Endodermal cell (in vitro differentiated cells): ENCODE measurements around the gene WWC1. TPM values are rescaled to one million over a fixed set of nuclear protein-coding genes. Genes with fewer than 3 reads are reported as not detected.

Experiments used
- DNase-seq: peaks from one replicate; pipeline ENCODE4 v3.0.0-alpha.2; 2017
- H3K27ac ChIP-seq: 2 replicates; pipeline ENCODE4 v1.5.1; 2013; ENCODE audit warnings: mild to moderate bottlenecking, low read depth, low read length, moderate library complexity
- H3K27me3 ChIP-seq: 2 replicates; pipeline ENCODE4 v1.6.1; 2013; ENCODE audit warnings: mild to moderate bottlenecking, low read length, moderate library complexity; ENCODE audit not compliant: insufficient read depth, control insufficient read depth, poor library complexity, severe bottlenecking
- H3K36me3 ChIP-seq: 2 replicates; pipeline ENCODE4 v1.7.0; 2013; ENCODE audit warnings: mild to moderate bottlenecking, low read length, moderate library complexity; ENCODE audit not compliant: control insufficient read depth, insufficient read depth
- H3K4me1 ChIP-seq: one replicate; pipeline ENCODE4 v1.7.0; 2013; ENCODE audit warnings: low read length; ENCODE audit not compliant: control insufficient read depth, insufficient read depth
- H3K4me3 ChIP-seq: 2 replicates; pipeline ENCODE4 v1.5.1; 2013; ENCODE audit warnings: mild to moderate bottlenecking, low read length, moderate library complexity
- H3K9ac ChIP-seq: 2 replicates; pipeline ENCODE4 v1.6.1; 2013; ENCODE audit warnings: mild to moderate bottlenecking, low read length, moderate library complexity; ENCODE audit not compliant: poor library complexity, severe bottlenecking; ENCODE audit errors: extremely low read depth
- H3K9me3 ChIP-seq: 2 replicates; pipeline ENCODE4 v1.6.1; 2013; ENCODE audit warnings: mild to moderate bottlenecking, low read length, moderate library complexity; ENCODE audit not compliant: control insufficient read depth
- H3K27ac Mint-ChIP-seq: 2 replicates; pipeline ENCODE4 v1.8.0; 2020; ENCODE audit warnings: mixed read lengths
- H3K27me3 Mint-ChIP-seq: 2 replicates; pipeline ENCODE4 v1.8.0; 2021; ENCODE audit warnings: mild to moderate bottlenecking, mixed read lengths; ENCODE audit not compliant: insufficient read depth
- H3K36me3 Mint-ChIP-seq: 2 replicates; pipeline ENCODE4 v1.8.0; 2020; ENCODE audit warnings: low read depth, mixed read lengths
- H3K4me1 Mint-ChIP-seq: 2 replicates; pipeline ENCODE4 v1.8.0; 2020; ENCODE audit warnings: mixed read lengths
- H3K4me3 Mint-ChIP-seq: 2 replicates; pipeline ENCODE4 v1.8.0; 2020; ENCODE audit warnings: mild to moderate bottlenecking, moderate library complexity, mixed read lengths
- H3K9me3 Mint-ChIP-seq: 2 replicates; pipeline ENCODE4 v1.8.0; 2020; ENCODE audit warnings: mild to moderate bottlenecking, mixed read lengths
- CTCF ChIP-seq: fragments of 200-600 bp; sonication (generic); conservative IDR thresholded peaks from 2 replicates; pipeline ENCODE4 v1.5.0; 2021; ENCODE audit warnings: antibody characterized with exemption, mild to moderate bottlenecking
- WGBS, 2 experiments: methylation state at CpG; one replicate each; pipeline versions ENCODE4 v1.1.5 to v1.1.7; 2013; ENCODE audit warnings: missing lambda C conversion rate in 2 of 2, mixed read lengths in 1 of 2; ENCODE audit not compliant: insufficient coverage in 1 of 2, insufficient read length in 1 of 2; 5-methylcytosine and 5-hydroxymethylcytosine counted together
- total RNA-seq, 2 donors: library from RNA; stranded (reverse); fragmentation: NEBNext Ultra II Directional in 1 of 2; extraction: Animal tissue kit (Norgen Biotek cat#: 25700) in 1 of 2; gene quantifications; 2 replicates in 1 of 2; 3 replicates in 1 of 2; pipeline ENCODE4 v1.2.1, GENCODE V29; 2021

Gene WWC1
- total RNA-seq, 2 donors from 2014 or later = 18.4 to 20.3 TPM

DNA sequence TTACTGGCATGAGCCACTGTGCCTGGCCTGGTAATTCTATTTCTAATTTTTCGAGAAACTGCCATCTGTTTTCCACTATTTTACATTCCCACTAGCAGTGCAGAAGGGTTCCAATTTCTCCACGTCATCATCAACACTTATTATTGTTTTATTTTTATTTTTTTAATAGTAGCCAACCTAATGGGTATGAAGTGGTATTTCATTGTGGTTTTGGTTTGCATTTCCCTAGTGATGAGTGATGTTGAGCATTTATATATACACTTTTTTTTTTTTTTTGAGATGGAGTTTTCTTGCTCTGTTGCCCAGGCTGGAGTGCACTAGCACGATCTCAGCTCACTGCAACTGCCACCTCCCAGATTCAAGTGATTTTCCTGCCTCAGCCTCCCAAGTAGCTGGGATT lies 28.3 kb downstream of the WWC1 start:
- H3K27me3 ChIP-seq = no peaks in the 10 kb centered on the region
- no peaks in the 10 kb centered on the region for H3K27me3 Mint-ChIP-seq
- TF ChIP-seq CTCF = no peak

DNA sequence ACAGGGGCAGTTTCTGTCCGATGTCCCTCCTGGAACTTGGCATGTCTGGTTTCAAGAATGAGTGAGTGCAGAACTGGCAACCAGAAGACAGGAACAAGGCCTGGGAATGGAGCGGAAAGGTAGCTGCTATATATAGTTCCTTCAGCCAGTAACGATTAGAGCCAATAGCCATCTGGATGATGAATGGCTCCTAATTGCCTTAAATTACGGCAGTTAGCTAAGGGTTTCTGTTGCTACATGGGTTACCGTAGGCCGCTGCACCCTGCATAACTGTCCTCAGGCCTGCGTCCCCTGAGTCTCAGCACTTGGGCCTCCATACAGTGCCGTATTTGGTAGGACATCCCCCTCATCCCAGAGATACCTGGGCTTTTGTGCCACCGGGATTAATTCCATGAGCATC lies 29.4 kb downstream of the WWC1 start:
- H3K36me3 ChIP-seq = no peaks in the 10 kb centered on the region
- Mint-ChIP-seq H3K36me3 (no peaks in the 10 kb centered on the region), H3K4me1 (peaks cover 9% of the 10 kb centered on the region), H3K27me3 (no peaks in the 10 kb centered on the region), H3K9me3 (no peaks in the 10 kb centered on the region), H3K27ac (no peak overlapping the region), H3K4me3 (no peak overlapping the region)
- H3K27me3 ChIP-seq = no peaks in the 10 kb centered on the region
- TF ChIP-seq CTCF = no peak
- DNase-seq = no peak
- peaks cover 3% of the 10 kb centered on the region for H3K4me1 ChIP-seq
- WGBS, 2 experiments = 84 to 90% methylated on average over 7 to 9 of the region's 9 CpGs
- no peak overlapping the region for H3K9ac ChIP-seq
- H3K9me3 ChIP-seq = no peaks in the 10 kb centered on the region
- no peak overlapping the region for H3K27ac ChIP-seq
- H3K4me3 ChIP-seq = no peak overlapping the region

More for the DNA sequence above, 28.3 kb downstream of the WWC1 start:
- Mint-ChIP-seq H3K4me3 (no peak overlapping the region), H3K4me1 (peaks cover 12% of the 10 kb centered on the region), H3K9me3 (no peaks in the 10 kb centered on the region), H3K27ac (no peak overlapping the region), H3K36me3 (no peaks in the 10 kb centered on the region)
- WGBS, 2 experiments = 84 to 94% methylated on average over 2 of the region's 3 CpGs
- Histone ChIP-seq H3K27ac (no peak overlapping the region), H3K9me3 (no peaks in the 10 kb centered on the region), H3K9ac (no peak overlapping the region), H3K4me3 (no peak overlapping the region), H3K36me3 (no peaks in the 10 kb centered on the region), H3K4me1 (peaks cover 9% of the 10 kb centered on the region)
- DNase-seq = no peak

DNA sequence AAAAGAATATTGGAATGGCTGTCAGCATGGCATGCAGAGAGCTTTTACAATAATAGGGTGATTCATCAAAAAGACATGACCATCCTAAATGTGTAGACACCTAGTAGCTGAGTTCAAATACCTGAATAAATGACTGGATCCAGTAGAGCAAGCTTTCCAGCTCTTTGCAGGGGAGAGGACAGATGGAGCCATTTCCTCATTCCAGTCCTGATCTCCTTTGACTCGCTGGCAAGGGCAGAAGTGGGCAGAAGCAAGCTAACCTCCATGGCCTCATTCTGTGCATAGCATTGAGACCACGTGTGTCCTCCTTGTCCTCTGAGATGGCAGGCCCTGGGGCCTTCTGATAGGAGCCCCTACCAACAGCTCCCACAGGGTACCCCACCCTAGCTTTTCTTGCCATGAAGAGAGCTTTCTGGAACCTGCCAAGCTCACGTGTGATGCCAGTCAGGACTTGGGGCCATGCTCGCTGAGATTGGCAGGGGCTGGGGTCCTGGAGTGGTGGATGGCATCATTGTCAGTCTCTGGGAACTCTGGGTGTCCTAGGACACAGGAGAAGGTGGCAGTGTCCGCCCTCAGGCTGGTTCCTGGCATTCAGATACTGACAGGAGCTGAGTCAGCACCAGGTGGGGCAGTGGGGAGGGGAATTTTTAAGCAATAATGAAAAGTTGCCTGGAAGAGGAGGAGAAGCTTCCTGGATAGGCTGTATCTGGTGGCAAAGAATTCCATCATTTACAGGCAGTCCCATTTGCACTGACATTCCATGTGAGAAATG lies 33.6 kb downstream of the WWC1 start:
- peak; percentile 43 for DNase-seq
- no peak overlapping the region for H3K27ac Mint-ChIP-seq
- no peaks in the 10 kb centered on the region for H3K27me3 Mint-ChIP-seq
- 83 to 92% methylated on average over 2 to 5 of the region's 5 CpGs for WGBS, 2 experiments
- H3K4me3 ChIP-seq = no peak overlapping the region
- no peak overlapping the region for H3K4me3 Mint-ChIP-seq
- H3K9me3 Mint-ChIP-seq = no peaks in the 10 kb centered on the region
- no peaks in the 10 kb centered on the region for H3K27me3 ChIP-seq
- no peaks in the 10 kb centered on the region for H3K36me3 ChIP-seq
- no peak for TF ChIP-seq CTCF
- H3K27ac ChIP-seq = no peak overlapping the region
- H3K9ac ChIP-seq = no peak overlapping the region
- no peaks in the 10 kb centered on the region for H3K9me3 ChIP-seq
- no peaks in the 10 kb centered on the region for H3K36me3 Mint-ChIP-seq
- peaks cover 24% of the 10 kb centered on the region for H3K4me1 Mint-ChIP-seq
- peaks cover 11% of the 10 kb centered on the region for H3K4me1 ChIP-seq
